DLD1 (cell line): ENCODE data around the gene ATM.

Experiments
- in situ Hi-C: cut with HindIII; loops from 2 replicates; pipeline ENCODE4 v1.10.0; 2017; ENCODE audit warnings: low sequenced_read_pairs

ATM gene

DNA sequence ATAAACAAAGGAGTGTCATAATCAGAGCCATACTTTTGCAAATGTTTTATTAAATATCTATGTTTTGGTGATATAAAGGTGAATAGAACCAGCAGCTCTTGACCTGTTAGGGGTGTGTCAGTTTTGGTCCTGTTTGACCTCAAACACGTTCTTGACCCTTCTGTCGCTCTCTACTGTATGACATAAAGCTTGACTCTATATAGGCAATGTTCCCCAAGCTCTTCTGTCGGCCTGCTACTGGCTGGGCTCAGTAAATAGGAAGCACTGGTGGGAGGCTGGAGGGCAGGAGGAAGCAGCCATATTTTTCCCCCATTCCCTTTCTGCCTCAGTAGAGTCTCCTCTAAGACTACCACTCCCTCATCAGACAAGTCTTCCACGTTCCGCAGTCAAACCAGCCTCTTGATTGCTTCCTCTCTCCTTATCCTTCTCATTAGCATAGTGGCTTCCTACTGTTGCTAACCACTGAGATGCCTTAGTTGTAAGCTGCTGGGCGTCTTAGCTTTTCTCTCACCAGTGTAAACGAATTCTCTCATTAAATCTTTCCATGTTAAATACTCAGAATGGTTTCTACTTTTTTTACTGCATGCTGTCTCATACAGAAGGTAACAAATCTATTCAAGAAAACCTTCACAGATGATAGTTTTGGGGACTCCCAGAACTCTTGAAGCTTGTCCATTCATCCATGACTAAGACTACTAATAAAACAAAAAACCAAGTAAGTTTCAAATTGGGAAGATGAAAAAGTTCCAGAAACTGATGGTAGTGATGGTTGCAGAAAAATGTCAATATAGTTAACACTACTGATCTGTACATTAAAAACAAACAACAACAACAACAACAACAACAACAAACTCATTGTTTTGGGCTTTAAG is 3.7 kb upstream of the ATM start:
- in situ Hi-C loops = no loop called here

DNA sequence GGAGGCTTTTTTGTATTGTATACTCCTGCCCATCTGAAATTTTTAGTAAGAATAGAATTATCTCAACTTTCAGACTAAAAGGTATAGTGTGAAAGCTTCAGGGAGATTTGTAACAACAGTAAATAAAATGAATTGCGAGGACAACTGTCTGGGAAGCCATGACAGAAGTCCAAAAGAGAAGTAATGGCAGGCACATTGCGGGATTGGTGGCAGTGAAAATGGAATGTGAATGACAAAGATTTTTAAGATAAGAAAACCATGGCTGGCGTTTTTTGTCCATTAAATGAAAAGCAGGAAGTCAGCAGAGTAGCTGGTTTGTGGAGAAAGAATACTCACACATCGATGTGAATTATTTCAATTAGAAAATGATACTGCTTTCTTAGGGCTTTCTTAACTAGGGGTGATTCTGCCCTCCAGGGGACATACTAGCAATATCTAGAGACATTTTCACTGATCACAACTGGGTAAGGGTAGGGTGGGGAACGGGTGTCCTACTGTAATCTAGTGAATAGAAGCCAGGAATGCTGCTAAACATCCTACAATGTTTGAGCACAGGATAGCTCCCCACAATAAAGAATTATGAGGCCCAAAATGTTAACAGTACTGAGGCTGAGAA is 2.0 kb upstream of the ATM start:
- in situ Hi-C loops = no loop called here

DNA sequence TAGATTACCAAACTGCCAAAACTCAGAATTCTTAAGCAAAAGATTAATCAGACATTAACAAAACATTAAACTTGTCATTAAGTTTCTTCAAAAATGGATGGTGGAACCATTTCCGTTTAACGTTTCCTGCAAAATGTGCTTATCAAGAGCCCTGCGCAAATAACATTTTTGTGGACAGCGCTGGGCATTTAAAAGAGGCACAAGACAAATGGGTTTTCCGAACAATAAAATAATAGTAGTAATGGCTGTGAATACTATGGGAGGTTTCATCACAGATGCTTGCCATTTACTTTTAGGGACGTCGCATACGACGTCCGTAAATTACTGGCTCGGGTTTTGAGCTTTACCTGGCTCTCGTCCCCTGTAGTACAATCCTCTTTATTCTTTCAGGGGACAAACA is 1.5 kb upstream of the ATM start:
- in situ Hi-C loops = no loop called here

DNA sequence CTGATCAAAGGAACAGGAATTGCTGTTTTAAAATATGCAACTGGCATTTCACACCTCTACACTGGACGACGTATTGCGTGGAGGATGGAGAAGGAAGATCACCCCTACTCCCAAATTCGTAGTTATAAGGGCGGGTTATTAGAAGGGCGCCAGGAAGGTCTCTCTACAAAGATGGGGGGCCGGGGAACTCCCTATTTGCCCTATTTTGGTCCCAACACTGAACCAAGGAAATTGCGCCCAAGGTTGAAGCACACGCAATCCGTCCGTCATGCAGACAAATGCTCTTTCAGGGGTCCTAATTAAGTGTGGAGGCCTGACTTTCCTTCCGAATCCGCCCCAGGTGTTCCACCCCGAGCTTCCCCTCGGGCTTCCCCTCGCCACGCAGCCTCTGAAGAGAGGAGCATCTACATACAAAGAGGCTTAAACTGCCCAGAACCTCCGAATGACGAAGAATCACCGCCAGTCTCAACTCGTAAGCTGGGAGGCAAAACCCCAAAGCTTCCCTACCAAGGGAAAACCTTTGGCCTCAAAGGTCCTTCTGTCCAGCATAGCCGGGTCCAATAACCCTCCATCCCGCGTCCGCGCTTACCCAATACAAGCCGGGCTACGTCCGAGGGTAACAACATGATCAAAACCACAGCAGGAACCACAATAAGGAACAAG is 825 bp upstream of the ATM start:
- in situ Hi-C loops = no loop called here

DNA sequence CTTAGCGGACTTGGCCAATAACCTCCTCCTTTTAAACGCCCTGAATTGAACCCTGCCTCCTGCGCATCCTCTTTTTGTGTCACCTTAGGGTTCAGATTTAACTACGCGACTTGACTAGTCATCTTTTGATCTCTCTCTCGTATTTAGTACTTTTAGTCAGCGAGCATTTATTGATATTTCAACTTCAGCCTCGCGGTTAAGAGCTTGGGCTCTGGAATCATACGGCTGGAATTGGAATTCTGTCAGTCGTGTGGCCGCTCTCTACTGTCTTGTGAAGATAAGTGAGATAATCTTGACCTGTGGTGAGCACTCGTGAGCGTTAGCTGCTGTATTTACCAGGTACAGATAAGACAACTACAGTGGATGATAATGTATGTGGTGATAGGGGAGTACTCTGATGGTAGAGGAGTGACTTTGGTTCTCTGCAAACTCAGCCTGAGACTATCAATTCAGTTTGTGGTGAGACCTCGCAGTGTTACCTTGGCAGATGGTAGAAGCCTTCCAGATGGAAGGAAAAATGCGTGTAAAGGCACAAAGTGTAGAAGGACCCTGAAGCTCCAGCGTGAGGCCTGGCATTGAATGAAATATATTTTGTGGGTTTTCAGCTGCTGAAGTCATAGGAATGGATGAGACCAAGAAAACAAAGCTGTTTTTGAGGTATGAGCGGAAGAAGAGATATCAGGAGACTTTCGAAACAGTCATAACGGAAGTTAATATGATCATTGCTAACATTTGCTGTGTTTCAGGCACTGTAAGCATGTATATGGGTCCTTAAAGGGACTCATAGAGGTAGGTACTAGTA is 682 bp downstream of the ATM start:
- in situ Hi-C loops = no loop called here

DNA sequence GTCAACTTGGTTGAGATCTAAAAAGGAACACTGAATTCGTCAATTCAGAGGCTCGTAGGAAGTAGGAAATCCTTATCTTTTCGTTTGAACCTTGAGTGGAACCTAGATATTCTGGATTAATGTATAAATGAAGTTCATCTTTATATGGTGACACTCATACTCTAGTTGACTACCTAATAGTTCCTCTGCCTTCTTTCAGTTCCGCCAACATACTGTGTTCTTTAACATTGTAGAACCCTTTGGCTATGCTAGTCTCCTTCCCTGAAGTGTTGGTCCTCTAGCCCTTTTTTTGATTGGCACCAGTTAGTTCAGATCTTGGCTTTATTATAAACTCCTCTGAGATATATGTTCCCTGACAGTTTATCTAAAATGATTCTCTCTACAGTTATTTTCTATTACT is 1.5 kb downstream of the ATM start:
- in situ Hi-C loops = no loop called here

DNA sequence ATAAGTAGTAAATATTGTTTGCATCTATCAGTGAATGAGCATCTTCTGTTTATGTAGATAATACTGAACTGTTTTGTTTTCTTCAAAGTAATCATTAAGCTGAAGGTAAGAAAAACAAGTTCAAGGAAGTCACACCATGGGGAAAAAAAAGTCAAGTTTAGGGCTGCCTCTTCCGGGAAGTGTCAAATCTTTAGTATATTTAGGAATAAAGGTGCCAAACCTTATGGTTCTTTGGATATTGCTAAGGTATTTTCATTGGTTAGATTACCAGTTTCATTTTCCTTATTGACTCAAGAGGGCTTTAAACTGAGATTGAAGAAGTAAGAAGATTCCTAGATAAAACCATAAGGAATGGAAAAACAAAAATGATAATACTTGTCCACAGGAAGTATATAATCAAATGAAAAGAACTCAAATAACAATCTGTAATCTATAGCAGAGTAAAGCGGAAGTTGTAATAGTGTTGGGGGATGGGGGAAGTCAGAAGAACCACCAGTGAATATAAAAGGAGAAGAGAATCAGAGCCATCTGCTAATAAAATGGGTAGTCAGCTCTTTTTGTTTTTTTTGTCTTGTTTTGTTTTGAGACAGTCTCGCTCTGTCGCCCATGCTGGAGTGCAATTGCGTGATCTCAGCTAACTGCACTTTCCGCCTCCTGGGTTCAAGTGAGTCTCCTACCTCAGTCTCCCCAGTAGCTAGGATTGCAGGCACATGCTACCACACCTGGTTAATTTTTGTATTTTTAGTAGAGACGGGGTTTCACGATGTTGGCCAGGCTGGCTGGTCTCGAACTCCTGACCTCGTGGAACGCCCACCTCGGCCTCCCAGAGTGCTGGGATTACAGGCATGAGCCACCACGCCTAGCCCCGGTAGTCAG is 2.3 kb downstream of the ATM start:
- in situ Hi-C loops = no loop called here

DNA sequence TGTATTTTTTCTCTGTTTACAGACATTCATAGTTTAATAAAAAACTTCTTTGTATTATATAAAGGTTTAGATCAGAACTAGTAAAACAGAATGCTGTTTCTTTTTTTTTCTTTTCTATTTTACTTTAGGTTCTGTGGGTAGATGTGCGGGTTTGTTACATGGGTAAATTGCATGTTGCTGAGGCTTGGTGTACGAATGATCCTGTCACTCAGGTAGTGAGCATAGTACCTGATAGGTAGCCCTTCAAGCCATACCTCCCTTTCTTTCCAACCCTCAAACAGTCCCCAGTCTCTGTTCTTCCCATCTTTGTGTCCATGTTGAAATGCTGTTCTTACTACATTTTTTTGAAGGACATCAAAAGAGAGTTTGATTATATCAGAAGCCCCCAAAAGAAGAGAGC is 3.2 kb downstream of the ATM start:
- in situ Hi-C loops = no loop called here

DNA sequence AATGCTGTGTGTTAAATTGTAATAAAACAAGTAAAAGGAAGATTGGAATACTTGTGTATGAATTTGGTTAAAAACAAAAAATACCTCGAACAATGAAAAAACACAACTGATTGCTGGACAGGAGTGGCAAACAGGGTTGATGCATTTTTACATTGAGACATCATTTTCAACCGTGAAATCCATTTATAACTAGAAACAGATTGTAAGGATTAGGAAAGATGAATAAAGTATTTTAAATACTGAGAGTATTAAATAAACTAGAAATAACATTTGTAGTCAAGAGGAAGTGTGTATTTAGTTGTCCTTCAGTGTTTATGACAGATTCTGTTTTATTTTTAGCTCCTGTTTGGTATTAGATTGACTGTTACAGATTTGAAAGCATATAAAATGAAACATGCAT is 5.4 kb downstream of the ATM start:
- in situ Hi-C loops = no loop called here

DNA sequence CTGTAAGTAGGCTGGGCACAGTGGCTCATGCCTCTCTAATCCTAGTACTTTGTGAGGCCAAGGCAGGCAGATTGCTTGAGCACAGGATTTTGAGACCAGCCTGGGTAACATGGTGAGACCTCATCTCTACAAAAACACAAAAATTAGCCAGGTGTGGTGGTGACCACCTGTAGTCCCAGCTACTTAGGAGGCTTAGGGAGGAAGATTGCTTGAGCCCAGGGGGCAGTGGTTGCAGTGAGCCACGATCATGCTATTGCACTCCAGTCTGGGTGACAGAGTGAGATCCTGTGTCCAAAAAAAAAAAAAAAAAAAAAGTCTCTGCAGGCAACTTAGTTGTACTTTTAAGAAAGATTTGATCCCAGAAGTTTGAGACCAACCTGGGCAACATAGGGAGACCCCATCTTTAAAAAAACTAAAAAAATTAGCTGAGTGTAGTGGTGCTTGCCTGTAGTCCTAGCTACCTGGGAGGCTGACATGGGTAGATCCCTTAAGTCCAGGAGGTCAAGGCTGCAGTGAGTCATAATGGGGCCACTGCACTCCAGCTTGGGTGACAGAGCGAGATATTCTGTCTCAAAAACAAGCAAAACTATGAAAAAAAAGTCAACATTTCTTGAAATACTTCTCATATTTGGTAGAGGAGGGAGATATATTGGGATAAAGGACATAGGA is 10.5 kb downstream of the ATM start:
- in situ Hi-C loops = no loop called here

DNA sequence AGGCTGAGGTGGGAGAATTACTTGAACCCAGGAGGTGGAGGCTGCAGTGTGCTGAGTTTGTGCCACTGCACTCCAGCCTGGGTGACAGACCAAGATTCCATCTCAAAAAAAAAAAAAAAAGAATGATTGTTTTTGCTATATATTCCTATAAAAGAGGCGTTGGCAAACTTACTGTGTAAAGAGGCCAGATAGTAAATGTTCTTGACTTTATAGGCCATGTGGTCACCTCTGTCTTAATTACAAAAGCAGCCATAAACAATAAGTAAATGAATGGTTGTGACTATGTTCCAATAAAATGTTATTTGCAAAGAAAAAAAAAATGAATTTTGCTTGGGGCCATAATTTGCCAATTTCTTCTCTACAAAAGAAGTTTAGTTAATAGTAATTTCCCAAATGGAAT is 12.3 kb downstream of the ATM start:
- in situ Hi-C loops = no loop called here

DNA sequence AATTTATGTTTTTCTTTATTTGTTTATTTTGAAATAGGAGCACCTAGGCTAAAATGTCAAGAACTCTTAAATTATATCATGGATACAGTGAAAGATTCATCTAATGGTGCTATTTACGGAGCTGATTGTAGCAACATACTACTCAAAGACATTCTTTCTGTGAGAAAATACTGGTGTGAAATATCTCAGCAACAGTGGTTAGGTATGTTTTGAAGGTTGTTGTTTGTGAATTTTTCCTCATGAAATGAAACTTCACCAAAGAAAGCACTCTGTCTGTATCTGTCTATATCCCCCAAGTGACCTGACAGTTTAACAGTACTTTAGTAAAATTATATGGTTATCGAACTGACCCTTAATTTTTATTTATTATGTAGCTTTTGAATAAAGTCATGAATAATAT is 12.8 kb downstream of the ATM start:
- in situ Hi-C loops = no loop called here

DNA sequence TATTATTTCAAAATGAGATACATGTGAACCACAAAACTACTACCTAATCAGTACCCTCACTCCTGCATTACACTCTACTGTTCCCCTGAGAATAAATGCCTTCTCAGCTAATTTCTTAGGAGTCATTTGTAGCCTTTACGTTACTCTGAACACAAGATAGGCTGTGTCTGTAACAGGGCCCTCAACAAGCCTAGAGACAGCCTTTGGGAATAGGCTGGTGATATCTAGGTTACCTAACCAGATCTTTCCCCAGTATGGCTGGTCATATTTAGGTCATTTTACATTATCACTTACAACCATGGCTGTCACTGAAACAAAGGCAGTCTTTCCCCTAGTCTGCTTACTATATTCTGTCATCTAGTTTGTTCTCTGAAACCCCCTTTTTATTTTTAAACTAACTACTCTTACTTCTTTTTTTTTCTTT is 14.2 kb downstream of the ATM start:
- in situ Hi-C loops = no loop called here

DNA sequence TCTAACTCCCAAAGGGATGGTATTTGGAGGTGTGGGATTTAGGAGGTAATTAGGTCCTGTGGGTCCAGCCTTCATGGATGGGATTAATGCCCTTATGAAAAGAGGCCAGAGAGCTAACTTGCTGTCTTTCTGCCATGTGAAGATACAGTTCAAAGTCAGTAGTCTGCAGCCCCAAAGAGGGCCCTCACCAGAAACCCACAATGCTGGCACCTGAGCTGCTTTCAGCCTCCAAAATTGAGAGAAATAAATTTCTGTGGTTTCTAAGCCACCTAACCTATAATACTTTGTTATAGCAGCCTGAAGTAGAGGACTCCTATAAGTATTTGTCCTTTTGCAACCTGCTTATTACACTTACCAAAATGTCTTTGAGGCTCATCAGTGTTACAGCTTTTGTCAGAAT is 16.2 kb downstream of the ATM start:
- in situ Hi-C loops = no loop called here

DNA sequence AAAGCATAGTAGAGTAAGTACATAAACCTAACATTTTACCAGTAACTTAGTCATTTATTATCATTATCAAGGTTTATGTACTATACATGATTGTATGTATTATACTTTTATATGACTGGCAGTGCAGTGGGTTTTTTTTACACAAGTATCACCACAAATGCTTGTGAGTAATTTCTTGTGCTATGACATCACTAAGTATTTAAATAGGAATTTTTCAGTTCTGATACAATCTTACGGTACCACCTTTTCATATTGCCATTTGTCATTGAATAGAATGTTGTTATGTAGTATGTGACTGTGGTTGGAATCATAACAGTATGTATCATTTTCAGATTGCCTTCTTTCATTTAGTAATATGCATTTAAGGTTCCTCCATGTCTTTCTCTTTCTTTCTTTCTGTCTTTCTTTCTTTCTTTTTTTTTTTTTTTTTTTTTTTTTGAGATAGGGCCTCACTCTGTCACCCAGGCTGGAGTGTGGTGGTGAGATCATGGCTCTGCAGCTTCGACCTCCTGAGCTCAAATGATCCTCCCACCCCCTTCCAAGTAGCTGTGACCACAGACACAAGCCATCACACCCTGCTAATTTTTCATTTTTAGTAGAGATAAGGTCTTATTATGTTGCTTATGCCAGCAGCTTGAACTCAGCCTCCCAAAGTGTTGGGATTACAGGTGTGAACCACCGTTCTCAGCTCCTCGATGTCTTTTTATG is 18.6 kb downstream of the ATM start:
- in situ Hi-C loops = no loop called here

DNA sequence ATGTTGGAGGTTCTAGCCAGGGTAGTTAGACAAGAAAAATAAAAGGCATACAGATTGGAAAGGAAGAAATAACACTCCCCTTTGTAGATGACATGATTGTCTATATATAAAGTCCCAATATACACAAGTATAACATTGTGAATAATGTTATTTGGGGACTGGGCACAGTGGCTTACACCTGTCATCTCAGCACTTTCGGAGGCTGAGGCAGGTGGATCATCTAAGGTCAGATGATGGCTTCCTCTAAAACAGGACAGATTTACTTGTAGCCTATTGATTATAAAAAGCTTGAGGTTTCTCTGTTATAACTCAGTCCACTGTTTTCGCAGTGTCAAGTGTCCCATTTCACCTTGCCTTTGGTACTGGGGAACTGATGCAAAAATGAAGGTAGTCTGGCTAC is 19.6 kb downstream of the ATM start:
- in situ Hi-C loops = no loop called here

DNA sequence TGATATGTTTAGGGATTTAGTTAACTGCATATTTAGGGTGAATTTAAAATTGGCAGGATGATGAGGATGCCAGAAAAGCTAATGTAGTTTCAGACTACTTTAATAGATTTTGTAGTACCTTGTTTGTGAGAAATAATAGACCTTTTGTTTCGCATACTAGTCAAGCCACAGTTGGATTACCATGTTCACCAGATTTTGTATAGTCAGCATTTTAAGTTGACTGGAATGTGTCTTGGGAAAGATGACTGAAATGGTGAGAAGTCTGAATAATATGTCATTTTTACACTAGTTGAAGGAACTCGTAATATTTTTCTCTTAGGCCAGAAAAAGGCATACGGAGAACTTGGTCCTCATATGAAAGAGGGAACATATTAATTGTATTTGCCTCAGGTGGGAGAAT is 23.4 kb downstream of the ATM start:
- in situ Hi-C loops = no loop called here

DNA sequence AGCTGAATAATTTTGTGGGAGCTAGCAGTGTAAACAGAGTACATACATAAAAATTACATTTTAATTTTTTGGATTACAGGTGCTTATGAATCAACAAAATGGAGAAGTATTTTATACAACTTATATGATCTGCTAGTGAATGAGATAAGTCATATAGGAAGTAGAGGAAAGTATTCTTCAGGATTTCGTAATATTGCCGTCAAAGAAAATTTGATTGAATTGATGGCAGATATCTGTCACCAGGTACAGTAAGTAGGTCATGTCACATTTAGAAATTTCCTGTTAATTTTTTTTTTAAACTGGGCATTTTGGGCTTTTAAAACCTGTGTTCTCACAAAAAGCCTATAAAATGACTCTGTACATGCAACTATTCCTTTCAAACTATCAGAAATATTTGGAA is 24.0 kb downstream of the ATM start:
- in situ Hi-C loops = no loop called here

DNA sequence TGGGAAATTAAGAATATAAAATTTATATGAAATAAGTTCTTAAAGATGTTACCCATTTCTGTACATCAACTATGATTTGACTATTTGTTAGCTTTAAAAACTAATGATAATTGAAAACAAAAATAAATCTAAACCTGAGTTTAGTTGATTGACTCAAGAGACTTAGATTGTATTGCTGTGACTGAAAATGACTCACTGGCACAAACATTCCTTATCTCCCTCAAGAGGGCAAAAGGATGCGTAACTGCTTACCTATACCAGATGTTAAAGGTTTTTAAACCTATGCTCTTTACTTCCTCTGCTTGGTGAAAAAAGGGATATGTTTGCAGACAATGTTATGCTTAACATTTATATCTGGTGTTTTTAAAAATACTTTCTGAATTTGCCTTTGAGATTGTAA is 30.3 kb downstream of the ATM start:
- in situ Hi-C loops = no loop called here
